Upper lobe of left lung (tissue), 6 donors: ENCODE data around the gene HVCN1. TPM values are rescaled to one million over a fixed set of nuclear protein-coding genes. Genes with fewer than 3 reads are reported as not detected.

Source experiments
- ATAC-seq, 2 donors: fragments of 200-7000 bp; cut with Tn5 transposase; one replicate each; pipeline ENCODE4 v1.9.1; 2022; ENCODE audit warnings: mild to moderate bottlenecking in 2 of 2, moderate library complexity in 2 of 2; ENCODE audit not compliant: low FRiP score in 2 of 2
- DNase-seq, 2 donors: peaks; one replicate each; pipeline ENCODE4 v3.0.0-alpha.2; 2019 to 2020
- H3K27ac ChIP-seq, 4 donors: fragments of 200-600 bp; sonication (generic); one replicate each; pipeline ENCODE4 v1.5.1; 2016 to 2019
- H3K27me3 ChIP-seq, 4 donors: fragments of 200-600 bp; sonication (generic); one replicate each; pipeline ENCODE4 v1.5.1; 2017 to 2019
- H3K36me3 ChIP-seq, 4 donors: fragments of 200-600 bp; sonication (generic); one replicate each; pipeline ENCODE4 v1.5.1; 2016 to 2019
- H3K4me1 ChIP-seq, 4 donors: fragments of 200-600 bp; sonication (generic); one replicate each; pipeline ENCODE4 v1.5.1; 2018 to 2019
- H3K4me3 ChIP-seq, 4 donors: fragments of 200-600 bp; sonication (generic); one replicate each; pipeline ENCODE4 v1.5.1; 2017 to 2019; ENCODE audit warnings: mild to moderate bottlenecking in 2 of 4, moderate library complexity in 1 of 4
- H3K9me3 ChIP-seq, 4 donors: fragments of 200-600 bp; sonication (generic); one replicate each; pipeline ENCODE4 v1.5.1; 2018 to 2019
- CTCF ChIP-seq, 6 experiments: fragments of 450-650 bp in 4 of 6; fragments of 200-600 bp in 2 of 6; sonication (generic) in 2 of 6; IDR thresholded peaks; one replicate each; pipeline ENCODE4 v1.5.1; 2016 to 2019; ENCODE audit warnings: antibody characterized with exemption in 6 of 6
- EP300 ChIP-seq, 4 donors: sonication (generic); formaldehyde crosslinking; IDR thresholded peaks; one replicate each; pipeline ENCODE4 v1.5.1; 2017; ENCODE audit warnings: antibody characterized with exemption in 4 of 4, control low read depth in 2 of 4
- POLR2A ChIP-seq, 4 donors: fragments of 450-650 bp; IDR thresholded peaks; one replicate each; pipeline ENCODE4 v1.5.1; 2016 to 2017; ENCODE audit warnings: antibody characterized with exemption in 4 of 4, mild to moderate bottlenecking in 2 of 4
- POLR2AphosphoS5 ChIP-seq, 2 donors: sonication (generic); formaldehyde crosslinking; IDR thresholded peaks; one replicate each; pipeline ENCODE4 v1.5.1; 2017; ENCODE audit warnings: antibody characterized with exemption in 2 of 2
- WGBS, 2 donors: methylation state at CpG; one replicate each; pipeline ENCODE4 v1.1.5; 2017 to 2018; 5-methylcytosine and 5-hydroxymethylcytosine counted together
- total RNA-seq, 6 donors: library from RNA; depleted of rRNA in 4 of 6; stranded (reverse); fragments of >200 nt in 4 of 6; gene quantifications; one replicate each; pipeline versions ENCODE4 v1.1.0 to v1.2.1, GENCODE V29; 2016 to 2021
- donor health status: DM: no; HTN: no; CAD: no; lungs with moderate emphysema.
- donor health status: DM: no; HTN: yes; CAD: no; lungs with severe emphysema.

The HVCN1 gene
- total RNA-seq, 6 donors from 2014 or later: 5.8 to 29.2 (median 15.5) TPM

DNA sequence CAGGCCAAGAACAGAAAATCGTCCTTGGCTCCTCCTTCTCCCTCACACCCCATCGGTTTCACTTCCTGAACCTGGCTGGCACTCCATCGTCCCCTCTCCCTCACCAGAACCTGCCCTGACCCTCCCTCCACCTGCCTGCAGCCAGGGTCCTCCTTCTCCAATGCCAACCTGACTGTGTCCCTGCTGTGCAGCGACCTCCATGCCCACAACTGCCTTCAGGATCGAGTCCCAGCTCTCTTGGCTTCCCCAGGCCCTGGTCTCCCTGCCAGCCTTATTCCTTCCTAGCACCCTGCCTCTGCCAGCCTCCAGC is 19.8 kb downstream of the HVCN1 start:
- ATAC-seq (no peak), DNase-seq (no peak)
- peaks cover 0 to 15% (median 9%) of the 10 kb centered on the region in 4 donors for H3K9me3 ChIP-seq

GRCh38 chr12:110668480-110669192 is 20.3 kb downstream of the HVCN1 start:
- no peaks in the 10 kb centered on the region for H3K4me1 ChIP-seq
- H3K27ac ChIP-seq: no peak overlapping the region
- ATAC-seq: no peak
- no peak for TF ChIP-seq POLR2A (IDR thresholded peaks at IDR 0.05)
- TF ChIP-seq POLR2AphosphoS5 (IDR thresholded peaks at IDR 0.05): no peak
- no peak for TF ChIP-seq CTCF (IDR thresholded peaks at IDR 0.05)
- TF ChIP-seq EP300 (IDR thresholded peaks at IDR 0.05): no peak
- no peaks in the 10 kb centered on the region for H3K36me3 ChIP-seq
- H3K9me3 ChIP-seq: peaks cover 0 to 15% (median 9%) of the 10 kb centered on the region in 4 donors
- no peak for DNase-seq
- H3K27me3 ChIP-seq: no peaks in the 10 kb centered on the region
- WGBS, 2 donors: 94 to 96% methylated on average over 12 of the region's 12 CpGs
- H3K4me3 ChIP-seq: no peak overlapping the region

More for the DNA sequence above, 19.8 kb downstream of the HVCN1 start:
- WGBS, 2 donors: 61 to 67% methylated on average over 5 of the region's 5 CpGs
- H3K4me3 ChIP-seq: no peak overlapping the region
- no peaks in the 10 kb centered on the region for H3K4me1 ChIP-seq
- no peaks in the 10 kb centered on the region for H3K27me3 ChIP-seq
- TF ChIP-seq POLR2AphosphoS5 (IDR thresholded peaks at IDR 0.05): no peak
- no peak for TF ChIP-seq CTCF (IDR thresholded peaks at IDR 0.05)
- TF ChIP-seq EP300 (IDR thresholded peaks at IDR 0.05): no peak
- TF ChIP-seq POLR2A (IDR thresholded peaks at IDR 0.05): no peak
- no peaks in the 10 kb centered on the region for H3K36me3 ChIP-seq
- no peak overlapping the region for H3K27ac ChIP-seq

GRCh38 chr12:110667671-110668070 is 21.2 kb downstream of the HVCN1 start:
- Histone ChIP-seq H3K27ac (no peak overlapping the region), H3K36me3 (no peaks in the 10 kb centered on the region), H3K4me1 (no peaks in the 10 kb centered on the region), H3K9me3 (peaks cover 0 to 15% (median 9%) of the 10 kb centered on the region in 4 donors), H3K4me3 (no peak overlapping the region), H3K27me3 (no peaks in the 10 kb centered on the region)
- ATAC-seq (no peak), DNase-seq (no peak)
- WGBS, 2 donors: 95 to 99% methylated on average over 3 of the region's 3 CpGs
- no peak for TF ChIP-seq EP300 (IDR thresholded peaks at IDR 0.05)
- no peak for TF ChIP-seq POLR2A (IDR thresholded peaks at IDR 0.05)
- no peak for TF ChIP-seq POLR2AphosphoS5 (IDR thresholded peaks at IDR 0.05)
- TF ChIP-seq CTCF (IDR thresholded peaks at IDR 0.05): no peak

- no peaks in the 10 kb centered on the region for H3K27me3 ChIP-seq
- no peak for DNase-seq
- no peak for ATAC-seq
- 96 to 99% methylated on average over 6 of the region's 6 CpGs for WGBS, 2 donors
- peaks cover 0 to 15% (median 9%) of the 10 kb centered on the region in 4 donors for H3K9me3 ChIP-seq
- H3K36me3 ChIP-seq: no peaks in the 10 kb centered on the region
- H3K4me3 ChIP-seq: no peak overlapping the region
- H3K4me1 ChIP-seq: no peaks in the 10 kb centered on the region
- no peak overlapping the region for H3K27ac ChIP-seq
- TF ChIP-seq POLR2A (IDR thresholded peaks at IDR 0.05): no peak
- no peak for TF ChIP-seq EP300 (IDR thresholded peaks at IDR 0.05)
- no peak for TF ChIP-seq CTCF (IDR thresholded peaks at IDR 0.05)
- no peak for TF ChIP-seq POLR2AphosphoS5 (IDR thresholded peaks at IDR 0.05)
Observed at GRCh38 chr12:110666892-110667291, 22.0 kb downstream of the HVCN1 start.
